IMR-90 (cell line): ENCODE results near the gene HSH2D.

Experiments
- CTCF ChIP-seq: conservative IDR thresholded peaks from 2 replicates; pipeline ENCODE4 v1.5.1; 2012; ENCODE audit warnings: mild to moderate bottlenecking, low read depth, low read length, improper control_type of control experiment
- POLR2A ChIP-seq: IDR thresholded peaks from 2 replicates; pipeline ENCODE4 v1.6.1; 2012; ENCODE audit warnings: mild to moderate bottlenecking, low read depth, low read length

- no peak for TF ChIP-seq CTCF
- no peak for TF ChIP-seq POLR2A
Measured at GRCh38 chr19:16191216-16191908, 47.9 kb downstream of the HSH2D start.
